ENCODE measurements around the gene HMMR. TPM values are rescaled to one million over a fixed set of nuclear protein-coding genes. Genes with fewer than 3 reads are reported as not detected.

The HMMR gene
- total and polyA plus RNA-seq, 9 of the 15 experiments (the other 6 are each of a cell fraction or from before 2014, with no cell fraction given) = 74.9 to 133 (median 90.8) TPM

- TF ChIP-seq PBX2 (CRISPR knock-in tag; IDR thresholded peaks at IDR 0.05; ENCODE audit: low read depth) (no peak), PBX2 (tag; conservative IDR thresholded peaks at IDR 0.05; ENCODE audit: low read depth) (no peak), MYC (IDR thresholded peaks at IDR 0.05; ENCODE audit: low read depth, low read length) (peak; percentile 82), MYC (CRISPR knock-in tag; IDR thresholded peaks at IDR 0.05; ENCODE audit: borderline replicate concordance, low read depth) (no peak), MAX (CRISPR knock-in tag; IDR thresholded peaks at IDR 0.05) (peak; percentile 63), MYBL2 (IDR thresholded peaks at IDR 0.05; ENCODE audit: low read depth) (no peak), MYBL2 (CRISPR knock-in tag; IDR thresholded peaks at IDR 0.05; ENCODE audit: borderline replicate concordance) (no peak), HMBOX1 (IDR thresholded peaks at IDR 0.05) (no peak), GTF2A2 (tag; IDR thresholded peaks at IDR 0.05) (no peak), ZNF408 (CRISPR knock-in tag; IDR thresholded peaks at IDR 0.05; ENCODE audit: low read depth) (no peak), FOXA3 (CRISPR knock-in tag; conservative IDR thresholded peaks at IDR 0.05 in 1 of 2, IDR thresholded peaks at IDR 0.05 in 1 of 2) (no peak), ZNF12 (CRISPR knock-in tag; IDR thresholded peaks at IDR 0.05) (no peak; the same call in 1 of the 2 replicates), KDM5B (IDR thresholded peaks at IDR 0.05; ENCODE audit: insufficient replicate concordance, low read depth, low read length) (peak; percentile 89), EHMT2 (IDR thresholded peaks at IDR 0.05) (no peak), MLLT1 (IDR thresholded peaks at IDR 0.05) (peak in 1 of 2 experiments; percentile 86), ZNF436 (CRISPR knock-in tag; IDR thresholded peaks at IDR 0.05) (no peak), UBTF (IDR thresholded peaks at IDR 0.05; ENCODE audit: borderline replicate concordance in 1 of 2, low read depth in 2 of 2, low read length in 2 of 2) (peak; percentile 77 to 78; a peak in 2 of 4 replicates), BRF1 (IDR thresholded peaks at IDR 0.05; ENCODE audit: borderline replicate concordance, extremely low read depth, insufficient read length) (no peak)
These were observed 45.1 kb downstream of the HMMR start, which contains the start of gene MAT2B (continued) for GRCh38 chr5:163505368-163506094.

All from K562 (cell line).